Hematopoietic multipotent progenitor cell (in vitro differentiated cells): ENCODE measurements around the gene SSNA1. TPM values are rescaled to one million over a fixed set of nuclear protein-coding genes. Genes with fewer than 3 reads are reported as not detected.
A peak's percentile ranks its signal among the peaks of the same experiment; 100 is the strongest.

Source experiments
- DNase-seq, 3 donors: peaks; one replicate each; pipeline ENCODE4 v3.0.0-alpha.2; 2011 to 2015; ENCODE audit warnings: low read depth in 2 of 3, low spot score in 2 of 3
- total RNA-seq: library from RNA; depleted of rRNA; stranded (reverse); fragments of >200 nt; gene quantifications from one replicate; pipeline ENCODE4 v1.2.3, GENCODE V29; 2012

Gene SSNA1, protein sequence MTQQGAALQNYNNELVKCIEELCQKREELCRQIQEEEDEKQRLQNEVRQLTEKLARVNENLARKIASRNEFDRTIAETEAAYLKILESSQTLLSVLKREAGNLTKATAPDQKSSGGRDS
- 78.4 TPM for total RNA-seq

DNA sequence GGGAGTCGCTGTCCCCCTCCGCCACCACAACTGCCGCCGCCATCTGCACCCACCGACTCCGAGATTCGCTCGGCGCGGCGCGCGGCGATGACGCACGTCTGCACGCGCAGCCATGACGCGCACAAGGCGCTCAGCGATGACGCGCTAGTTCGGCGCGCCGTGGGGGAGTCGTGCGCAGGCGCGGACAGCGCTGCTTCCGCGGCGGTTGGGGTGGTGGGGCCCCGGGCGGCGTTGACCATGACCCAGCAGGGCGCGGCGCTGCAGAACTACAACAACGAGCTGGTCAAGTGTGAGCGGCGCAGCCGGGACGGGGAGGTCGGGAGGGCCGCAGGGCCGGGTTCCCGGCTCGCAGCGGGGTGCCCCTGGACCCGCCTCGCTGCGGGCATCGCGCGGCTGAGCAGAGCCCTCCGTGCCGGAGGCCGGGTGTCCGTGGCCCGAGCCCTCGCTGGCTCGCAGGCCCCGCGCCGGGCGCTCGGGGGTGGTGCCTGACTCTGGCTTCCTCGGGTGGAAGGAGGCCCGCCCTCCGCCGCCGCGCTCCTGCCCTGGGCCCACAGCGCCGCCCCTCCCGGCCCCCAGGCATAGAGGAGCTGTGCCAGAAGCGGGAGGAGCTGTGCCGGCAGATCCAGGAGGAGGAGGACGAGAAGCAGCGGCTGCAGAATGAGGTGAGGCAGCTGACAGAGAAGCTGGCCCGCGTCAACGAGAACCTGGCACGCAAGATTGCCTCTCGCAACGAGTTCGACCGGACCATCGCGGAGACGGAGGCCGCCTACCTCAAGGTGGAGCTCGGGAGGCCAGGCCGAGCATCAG lies at the start of gene SSNA1, which contains the start of gene ANAPC2:
SSNA1 (plus strand) TSS at position 187 of the 807 bp plus-strand sequence; CDS start at position 238, 51 bp downstream.
ANAPC2 (minus strand) TSS at position 71 of the 807 bp plus-strand sequence; CDS start at position 43, 28 bp downstream.
- peak; percentile 94 to 99 (median 94) for DNase-seq

GRCh38 chr9:137138722-137139467 lies 49.6 kb upstream of the SSNA1 start, which contains the start of gene GRIN1:
GRIN1 (plus strand) TSS chr9:137139154; CDS start chr9:137139487, 333 bp downstream.
- peak in 1 of 3 donors; percentile 69 for DNase-seq

DNA sequence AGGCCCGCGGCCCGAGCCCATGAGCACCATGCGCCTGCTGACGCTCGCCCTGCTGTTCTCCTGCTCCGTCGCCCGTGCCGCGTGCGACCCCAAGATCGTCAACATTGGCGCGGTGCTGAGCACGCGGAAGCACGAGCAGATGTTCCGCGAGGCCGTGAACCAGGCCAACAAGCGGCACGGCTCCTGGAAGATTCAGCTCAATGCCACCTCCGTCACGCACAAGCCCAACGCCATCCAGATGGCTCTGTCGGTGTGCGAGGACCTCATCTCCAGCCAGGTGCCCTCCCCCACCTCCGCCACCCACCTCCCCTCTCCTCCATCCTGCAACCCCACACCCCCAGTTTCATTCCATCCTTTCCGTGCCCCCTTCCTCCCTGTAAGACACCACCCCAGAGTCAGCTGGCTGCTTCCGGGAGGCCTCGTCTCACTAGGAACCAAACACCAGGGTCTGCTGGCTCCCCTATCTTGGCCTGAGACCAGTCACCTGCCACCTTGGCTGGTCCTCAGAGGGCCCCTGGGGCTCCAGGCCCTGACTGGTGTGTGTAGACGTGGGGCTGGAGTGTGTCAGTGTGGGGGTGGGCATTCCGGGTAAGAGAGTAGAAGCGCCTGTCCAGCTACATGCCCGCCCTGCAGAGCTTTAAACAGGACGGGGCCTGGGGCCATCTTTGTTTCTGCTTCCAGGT lies 48.9 kb upstream of the SSNA1 start:
- DNase-seq, result no peak

GRCh38 chr9:137140151-137141012 lies 48.1 kb upstream of the SSNA1 start:
- DNase-seq, result no peak

- no peak for DNase-seq
Observed at GRCh38 chr9:137141050-137141810, 47.2 kb upstream of the SSNA1 start.

DNA sequence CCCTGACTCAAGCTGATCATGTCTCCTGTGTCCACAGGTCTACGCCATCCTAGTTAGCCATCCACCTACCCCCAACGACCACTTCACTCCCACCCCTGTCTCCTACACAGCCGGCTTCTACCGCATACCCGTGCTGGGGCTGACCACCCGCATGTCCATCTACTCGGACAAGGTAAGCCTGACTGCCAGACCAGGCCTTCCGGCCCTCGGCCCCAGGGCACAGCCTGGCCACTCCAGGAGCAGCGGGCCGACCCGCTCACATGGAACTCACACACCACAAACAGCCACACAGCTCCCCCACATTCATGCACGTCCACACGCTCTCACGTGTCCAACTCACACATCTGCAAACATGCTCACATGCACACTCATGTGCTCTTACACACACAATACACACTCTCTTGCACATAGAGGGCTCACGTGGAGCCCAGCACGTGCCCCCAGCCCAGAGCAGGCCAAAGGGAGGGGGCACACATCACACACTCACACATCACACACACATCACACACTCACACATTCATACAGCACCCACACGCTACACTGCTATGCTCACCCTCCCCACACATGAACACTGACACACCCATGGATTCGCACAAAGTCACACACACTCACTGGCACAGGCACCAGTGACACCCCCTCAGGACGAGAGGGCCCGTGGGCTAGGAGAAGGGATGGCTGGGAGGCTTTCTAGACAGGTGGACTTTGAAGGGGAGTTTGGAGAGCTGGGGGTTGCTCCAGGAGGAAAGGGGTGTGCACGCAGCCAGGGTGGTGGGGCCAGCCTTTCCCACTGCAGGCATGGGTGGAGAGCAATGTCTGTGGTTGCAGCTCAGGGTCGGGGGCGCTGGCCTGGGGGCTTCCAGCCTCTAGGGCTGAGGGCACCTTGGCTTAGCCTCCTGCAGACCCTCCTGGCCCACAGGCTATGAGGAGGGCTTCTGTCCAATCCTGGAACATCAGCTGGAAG lies 46.2 kb upstream of the SSNA1 start:
- no peak for DNase-seq

GRCh38 chr9:137143459-137143858 lies 45.0 kb upstream of the SSNA1 start:
- no peak for DNase-seq

DNA sequence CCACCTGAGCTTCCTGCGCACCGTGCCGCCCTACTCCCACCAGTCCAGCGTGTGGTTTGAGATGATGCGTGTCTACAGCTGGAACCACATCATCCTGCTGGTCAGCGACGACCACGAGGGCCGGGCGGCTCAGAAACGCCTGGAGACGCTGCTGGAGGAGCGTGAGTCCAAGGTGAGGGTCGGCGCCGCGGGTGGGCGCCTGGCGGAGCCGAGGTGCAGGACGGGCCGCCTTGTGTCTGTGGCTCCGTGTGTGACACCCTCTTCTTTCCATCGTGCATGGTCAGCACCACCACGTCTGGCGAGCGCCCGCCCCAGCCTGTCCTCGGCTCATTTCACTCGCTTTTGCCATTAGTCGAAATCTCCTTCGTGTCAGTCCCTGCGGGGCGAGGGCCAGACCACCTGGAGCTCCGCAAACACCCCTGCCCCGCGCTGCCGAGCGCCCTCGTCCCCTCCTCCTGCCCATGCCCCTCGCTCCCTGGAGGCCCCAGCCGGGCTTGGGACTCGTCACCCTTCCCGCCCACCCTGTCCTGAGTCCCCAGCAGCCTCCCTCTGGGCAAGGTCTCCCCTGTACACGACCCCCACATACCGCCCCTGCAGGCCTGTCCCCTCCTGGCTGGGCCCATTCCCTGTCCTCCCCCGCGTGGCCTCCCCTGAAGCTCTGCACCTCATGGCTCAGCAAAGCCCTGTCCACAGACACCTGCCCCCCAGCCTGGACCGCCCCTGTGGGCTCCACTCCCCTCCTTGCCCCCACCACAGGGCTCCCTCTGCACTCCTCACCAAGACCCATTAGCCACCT lies 42.5 kb upstream of the SSNA1 start:
- DNase-seq, result no peak

GRCh38 chr9:137146527-137146918 lies 42.0 kb upstream of the SSNA1 start:
- DNase-seq, result no peak

DNA sequence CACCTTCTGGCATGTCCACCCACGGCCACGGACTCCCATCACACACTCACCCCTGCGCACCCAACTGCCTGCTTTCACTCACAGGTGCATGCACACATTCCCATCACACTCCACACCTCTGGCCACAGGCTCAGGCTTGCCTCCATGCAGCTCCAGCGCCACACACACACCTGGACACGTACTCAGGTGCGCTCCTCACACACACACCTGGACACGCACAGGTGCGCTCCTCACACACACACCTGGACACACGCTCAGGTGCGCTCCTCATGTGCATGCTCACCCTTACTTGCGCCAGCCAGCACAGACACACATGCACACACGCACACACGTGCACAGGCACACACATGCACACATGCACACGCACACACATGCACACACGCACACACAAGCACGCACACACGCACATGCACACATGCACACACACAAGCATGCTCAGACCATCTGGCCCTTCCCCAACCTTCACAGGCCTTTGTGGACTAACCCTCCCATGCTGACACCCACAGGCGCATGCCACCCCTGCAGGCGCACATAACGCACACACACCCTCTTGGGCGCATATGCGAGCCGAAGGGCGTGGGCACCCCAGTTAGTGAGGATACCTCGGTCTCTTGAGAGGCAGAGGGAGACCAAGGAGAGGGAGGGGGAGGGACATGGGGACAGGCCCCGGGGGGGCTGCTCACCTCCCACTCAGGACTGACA lies 41.2 kb upstream of the SSNA1 start:
- DNase-seq, result no peak

DNA sequence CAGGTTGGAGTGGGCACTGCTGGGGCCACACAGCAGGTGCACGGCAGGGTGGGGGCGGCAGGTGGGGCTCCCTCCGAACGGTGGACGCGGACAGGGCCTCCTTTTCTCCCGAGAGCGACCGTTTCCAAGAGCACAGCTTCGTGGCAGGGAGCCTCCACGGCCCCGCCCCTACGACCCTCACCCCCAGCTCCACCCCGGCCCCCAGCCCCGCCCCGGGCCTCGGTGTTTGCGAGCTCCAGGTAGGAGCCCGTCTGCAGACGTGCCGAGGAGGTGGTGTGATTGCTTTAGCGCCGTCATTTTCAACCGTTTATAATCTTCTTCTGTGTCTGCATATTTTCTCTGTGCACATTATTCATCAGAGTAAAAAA lies 40.7 kb upstream of the SSNA1 start:
- no peak for DNase-seq

DNA sequence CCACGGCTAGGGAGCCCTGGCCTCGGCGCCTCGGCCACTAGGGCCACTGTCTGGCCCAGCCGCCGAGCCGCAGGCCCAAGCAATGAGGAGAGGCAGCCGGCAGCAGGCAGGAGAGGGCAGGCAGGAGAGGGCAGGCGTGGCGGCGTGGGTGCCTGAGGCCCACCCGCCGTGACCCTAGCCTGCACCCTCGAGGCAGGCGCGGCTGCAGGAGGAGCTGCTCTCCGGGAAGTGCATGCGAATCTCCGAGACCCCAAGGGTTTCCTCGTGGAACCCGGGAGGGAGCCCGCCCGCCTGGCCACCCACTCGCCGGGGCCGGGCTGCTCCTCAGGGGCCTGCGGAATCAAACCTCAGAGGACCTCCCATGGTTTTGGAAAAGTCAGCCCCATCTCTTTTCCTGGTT lies 40.2 kb upstream of the SSNA1 start:
- no peak for DNase-seq

DNA sequence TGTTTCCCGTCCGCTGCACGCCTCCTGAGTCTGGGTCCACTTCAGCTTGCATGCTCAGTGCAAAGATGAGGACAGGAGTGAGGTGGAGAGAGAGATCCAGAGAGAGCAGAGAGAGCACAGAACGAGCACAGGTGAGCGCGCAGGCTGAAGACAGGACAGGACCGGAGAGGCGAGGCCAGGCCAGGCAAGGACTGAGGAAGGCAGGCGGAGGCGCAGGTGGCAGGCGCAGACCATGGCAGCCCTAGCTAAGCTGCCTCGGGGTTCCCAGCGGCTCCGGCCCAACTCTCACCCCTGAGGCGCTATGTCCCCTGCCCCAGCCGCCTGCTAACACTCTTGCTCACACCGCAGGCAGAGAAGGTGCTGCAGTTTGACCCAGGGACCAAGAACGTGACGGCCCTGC lies 39.8 kb upstream of the SSNA1 start:
- DNase-seq, result no peak

DNA sequence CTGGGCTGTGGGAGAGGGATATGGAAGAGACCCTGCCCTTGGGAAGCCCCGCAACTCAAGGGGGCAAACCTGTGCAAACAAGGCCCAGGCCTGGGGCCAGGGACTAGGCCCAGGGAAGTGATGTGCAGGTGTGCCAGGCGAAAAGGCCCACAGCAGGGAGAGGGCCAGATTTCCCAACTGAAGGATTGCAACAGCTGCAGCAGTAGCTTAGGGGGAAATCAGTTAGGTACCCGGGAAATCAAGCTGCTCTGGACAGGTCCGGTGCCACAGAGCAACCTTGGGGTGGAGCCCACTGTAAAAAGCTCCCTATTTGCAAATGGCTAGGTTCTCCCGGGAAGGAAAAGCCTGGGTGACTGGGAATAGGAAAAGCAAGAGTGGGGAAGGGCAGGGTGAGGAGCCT lies 39.1 kb upstream of the SSNA1 start:
- DNase-seq, result no peak

- no peak for DNase-seq
Observed at GRCh38 chr9:137149942-137150616, 38.4 kb upstream of the SSNA1 start.
